Coronary artery (tissue), 2 donors: ENCODE data around the gene ANKS1B.

Experiments
- DNase-seq: peaks from one replicate; pipeline ENCODE4 v3.0.0-alpha.2; 2017; ENCODE audit warnings: low spot score
- H3K27ac ChIP-seq, 2 donors: fragments of 200-600 bp; sonication (generic); one replicate each; pipeline ENCODE4 v1.5.1; 2016 to 2019
- H3K4me3 ChIP-seq: fragments of 200-600 bp; sonication (generic); 2 replicates; pipeline ENCODE4 v1.5.1; 2016; ENCODE audit warnings: mild to moderate bottlenecking, moderate library complexity
- CTCF ChIP-seq: fragments of 200-600 bp; sonication (generic); IDR thresholded peaks from one replicate; pipeline ENCODE4 v1.5.1; 2019; ENCODE audit warnings: antibody characterized with exemption

The ANKS1B gene

DNA sequence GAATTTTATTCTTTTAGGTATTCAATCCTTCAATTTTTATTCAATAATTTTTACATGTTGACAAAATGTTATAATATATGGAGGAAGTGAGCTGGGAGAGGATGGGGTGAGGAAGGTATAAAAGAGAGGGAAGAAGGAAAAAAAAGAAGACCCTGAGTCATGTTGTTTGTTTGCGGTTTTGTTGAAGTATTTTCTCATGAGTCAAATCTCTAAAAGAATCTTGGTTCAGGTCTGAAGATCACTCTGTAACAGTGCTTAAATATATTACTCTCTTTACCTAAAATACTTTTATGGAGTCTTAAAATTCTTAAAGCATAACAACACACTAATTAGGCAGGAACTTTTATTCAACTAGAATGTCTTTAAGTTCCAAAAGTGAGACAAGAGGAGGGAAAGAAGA, 826.8 kb downstream of the ANKS1B start:
- DNase-seq: no peak
- TF ChIP-seq CTCF: no peak
- Histone ChIP-seq H3K4me3 (no peak overlapping the region), H3K27ac (no peak overlapping the region)

GRCh38 chr12:99154983-99155336, 829.8 kb downstream of the ANKS1B start:
- Histone ChIP-seq H3K27ac (no peak overlapping the region), H3K4me3 (peak overlapping the region; percentile 46)
- TF ChIP-seq CTCF: no peak
- no peak for DNase-seq

- Histone ChIP-seq H3K27ac (no peak overlapping the region), H3K4me3 (peak overlapping the region; percentile 46)
- TF ChIP-seq CTCF: no peak
- DNase-seq: no peak
These were observed 830.3 kb downstream of the ANKS1B start for GRCh38 chr12:99154216-99154982.

DNA sequence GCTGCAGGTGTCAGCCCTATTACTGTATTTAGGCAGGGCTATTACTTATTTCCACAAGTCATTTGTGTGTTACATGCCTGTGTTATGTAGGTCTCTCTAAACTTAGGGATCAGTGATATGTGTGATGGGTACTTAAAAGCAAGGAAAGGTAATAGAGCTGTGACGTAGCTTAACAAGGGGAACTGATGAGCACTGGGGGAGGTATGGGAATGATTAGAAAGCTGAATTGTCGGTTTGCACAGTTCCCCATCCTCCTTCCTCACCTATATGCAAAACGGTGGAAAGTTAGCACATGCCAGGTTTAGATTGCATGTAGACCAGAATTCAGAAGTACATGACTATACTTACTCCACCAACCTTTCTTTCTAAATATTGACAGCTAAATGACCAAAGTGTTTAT, 831.4 kb downstream of the ANKS1B start:
- no peak for DNase-seq
- no peak overlapping the region for H3K27ac ChIP-seq

DNA sequence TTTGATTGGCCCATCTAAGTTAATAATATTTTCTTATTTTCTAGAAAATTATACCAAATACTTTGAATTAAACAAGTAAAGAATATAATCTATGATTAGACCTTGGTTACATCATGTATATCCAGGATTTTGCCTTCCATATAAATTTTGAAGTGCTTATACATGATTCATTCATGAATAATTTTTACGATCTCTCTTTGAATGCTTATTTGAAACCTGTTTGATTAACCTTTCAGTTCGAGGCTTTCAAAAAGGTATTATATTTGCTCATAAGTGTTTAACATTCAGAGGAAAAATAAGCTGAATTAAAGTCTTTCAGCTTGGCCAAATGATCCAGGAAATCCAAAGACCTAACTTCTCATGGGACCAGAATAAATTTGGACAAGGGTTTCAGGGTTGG, 832.4 kb downstream of the ANKS1B start:
- no peak for DNase-seq
- Histone ChIP-seq H3K27ac (no peak overlapping the region), H3K4me3 (no peak overlapping the region)
- TF ChIP-seq CTCF: no peak

More for the DNA sequence above, 831.4 kb downstream of the ANKS1B start:
- H3K4me3 ChIP-seq: no peak overlapping the region
- TF ChIP-seq CTCF: no peak

DNA sequence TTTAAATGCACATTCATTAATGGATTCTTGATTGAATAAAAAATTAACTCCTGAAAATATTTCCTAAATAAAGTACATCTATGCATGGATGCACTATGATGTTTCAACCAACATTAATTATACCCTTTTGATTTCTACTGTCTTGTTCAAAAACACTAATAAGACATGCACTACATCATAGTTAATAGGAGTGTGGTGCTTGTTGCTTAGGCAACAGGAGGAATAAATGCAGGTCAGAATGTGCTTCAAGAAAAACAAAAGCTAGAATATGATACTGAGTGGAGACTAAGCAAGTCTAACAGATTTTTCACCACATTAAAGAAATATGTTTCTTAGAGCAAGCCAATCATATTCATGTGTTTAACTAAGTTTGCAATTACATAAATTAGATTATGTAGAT, 833.0 kb downstream of the ANKS1B start:
- no peak overlapping the region for H3K27ac ChIP-seq
- H3K4me3 ChIP-seq: no peak overlapping the region
- no peak for TF ChIP-seq CTCF
- no peak for DNase-seq

DNA sequence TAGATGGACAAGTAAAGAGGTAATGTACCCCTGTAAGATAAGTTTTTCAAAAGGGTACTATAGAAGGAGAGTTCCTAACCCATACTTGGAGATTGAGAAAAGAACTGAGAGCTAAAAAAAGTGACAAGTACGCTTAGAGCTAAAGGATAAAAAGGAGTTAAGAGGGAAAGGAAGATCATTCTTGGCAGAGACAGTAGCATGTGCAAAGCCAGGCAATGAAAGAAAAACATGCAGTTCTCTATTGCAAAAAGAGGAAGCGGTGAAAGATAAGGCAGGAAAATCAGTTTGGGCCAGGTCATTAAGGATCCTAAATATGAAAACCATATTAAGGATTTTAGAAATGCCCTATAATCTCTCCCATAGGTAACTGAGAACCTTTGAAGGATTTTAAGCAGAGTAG, 837.6 kb downstream of the ANKS1B start:
- H3K4me3 ChIP-seq: no peak overlapping the region
- H3K27ac ChIP-seq: no peak overlapping the region
- TF ChIP-seq CTCF: no peak
- no peak for DNase-seq
